HFF-Myc (cell line): ENCODE data around the gene EPAS1.
A peak's percentile ranks its signal among the peaks of the same experiment; 100 is the strongest.

Experiments
- DNase-seq: peaks from one replicate; pipeline ENCODE4 v3.0.0-alpha.2; 2011; ENCODE audit warnings: low read depth; ENCODE audit errors: extremely low read depth
- H3K4me3 ChIP-seq: replicated peaks from 2 replicates; pipeline ENCODE4 v1.5.1; 2011; ENCODE audit warnings: low read depth, mild to moderate bottlenecking, control low read depth, low read length
- TF ChIP-seq, protein P1 (sequence below): IDR thresholded peaks from 2 replicates; pipeline ENCODE4 v1.5.1; 2012; ENCODE audit warnings: mild to moderate bottlenecking, low read depth, low read length, control low read depth; ENCODE audit errors: missing control alignments

EPAS1 gene

DNA sequence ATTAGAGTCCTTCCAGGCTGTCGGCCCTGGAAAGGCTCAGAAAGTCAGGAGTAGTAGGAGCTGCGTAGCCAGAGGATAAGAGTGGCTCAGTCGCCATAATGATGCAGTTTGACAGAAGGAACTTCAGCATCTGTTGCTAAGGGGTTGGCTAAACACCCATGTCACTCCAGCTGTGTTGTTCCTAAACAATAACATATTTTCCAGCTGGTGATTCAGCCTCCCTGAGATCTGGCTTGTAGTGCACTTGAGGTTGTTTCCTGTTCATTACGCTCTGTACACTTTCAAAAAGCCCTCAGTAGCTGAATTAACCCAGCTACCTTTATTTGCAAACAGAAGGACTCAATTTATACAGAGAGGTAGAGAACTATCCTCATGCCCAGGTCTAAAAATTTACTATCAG lies 39.7 kb upstream of the EPAS1 start:
- no peak overlapping the region for H3K4me3 ChIP-seq
- peak; percentile 61 for DNase-seq
- TF ChIP-seq, protein P1, sequence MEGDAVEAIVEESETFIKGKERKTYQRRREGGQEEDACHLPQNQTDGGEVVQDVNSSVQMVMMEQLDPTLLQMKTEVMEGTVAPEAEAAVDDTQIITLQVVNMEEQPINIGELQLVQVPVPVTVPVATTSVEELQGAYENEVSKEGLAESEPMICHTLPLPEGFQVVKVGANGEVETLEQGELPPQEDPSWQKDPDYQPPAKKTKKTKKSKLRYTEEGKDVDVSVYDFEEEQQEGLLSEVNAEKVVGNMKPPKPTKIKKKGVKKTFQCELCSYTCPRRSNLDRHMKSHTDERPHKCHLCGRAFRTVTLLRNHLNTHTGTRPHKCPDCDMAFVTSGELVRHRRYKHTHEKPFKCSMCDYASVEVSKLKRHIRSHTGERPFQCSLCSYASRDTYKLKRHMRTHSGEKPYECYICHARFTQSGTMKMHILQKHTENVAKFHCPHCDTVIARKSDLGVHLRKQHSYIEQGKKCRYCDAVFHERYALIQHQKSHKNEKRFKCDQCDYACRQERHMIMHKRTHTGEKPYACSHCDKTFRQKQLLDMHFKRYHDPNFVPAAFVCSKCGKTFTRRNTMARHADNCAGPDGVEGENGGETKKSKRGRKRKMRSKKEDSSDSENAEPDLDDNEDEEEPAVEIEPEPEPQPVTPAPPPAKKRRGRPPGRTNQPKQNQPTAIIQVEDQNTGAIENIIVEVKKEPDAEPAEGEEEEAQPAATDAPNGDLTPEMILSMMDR = no peak

- DNase-seq = no peak
- TF ChIP-seq, protein P1 = no peak
- H3K4me3 ChIP-seq = no peak overlapping the region
Measured at GRCh38 chr2:46257980-46258379, 39.2 kb upstream of the EPAS1 start.

- DNase-seq = no peak
- no peak overlapping the region for H3K4me3 ChIP-seq
- TF ChIP-seq, protein P1 = no peak
Measured at GRCh38 chr2:46258937-46259776, 38.0 kb upstream of the EPAS1 start.

DNA sequence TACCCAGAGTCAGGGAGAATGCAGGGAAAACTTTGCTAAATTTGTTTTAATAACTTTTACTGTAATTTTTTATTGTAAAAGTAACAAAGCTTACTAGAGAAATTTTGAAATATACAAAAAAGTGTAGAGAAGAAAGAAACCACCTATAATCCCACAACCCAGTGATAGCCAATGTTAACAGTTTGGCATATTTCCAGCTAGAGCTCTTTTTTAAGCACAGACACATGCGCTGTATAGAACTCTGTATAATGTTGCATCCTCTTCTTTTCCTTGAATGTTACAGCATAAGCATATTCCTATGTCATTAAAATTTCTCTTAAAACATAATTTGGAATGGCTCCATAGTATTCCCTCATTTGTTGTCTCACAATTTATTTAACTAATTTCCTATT lies 37.4 kb upstream of the EPAS1 start:
- H3K4me3 ChIP-seq = no peak overlapping the region
- no peak for DNase-seq
- TF ChIP-seq, protein P1 = no peak

DNA sequence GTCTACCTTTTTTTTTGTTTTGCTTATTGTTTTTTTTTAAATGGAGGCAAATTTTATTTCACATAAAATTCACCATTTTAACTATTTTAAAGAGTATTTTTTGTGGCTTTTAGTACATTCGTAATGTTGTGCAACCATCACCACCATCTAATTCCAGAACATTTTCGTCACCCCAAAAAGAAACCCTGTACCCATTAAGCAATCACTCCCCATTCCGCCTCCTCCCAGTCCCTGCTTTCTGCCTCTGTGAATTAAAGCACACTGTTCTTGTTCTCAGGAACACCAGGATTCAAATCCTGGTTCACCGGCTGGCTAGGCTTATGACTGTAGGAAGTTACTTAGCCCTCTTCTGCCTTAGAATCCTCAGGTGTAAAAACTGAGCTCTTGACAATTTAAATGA lies 36.9 kb upstream of the EPAS1 start:
- no peak overlapping the region for H3K4me3 ChIP-seq
- no peak for DNase-seq
- TF ChIP-seq, protein P1 = no peak

- DNase-seq = no peak
- TF ChIP-seq, protein P1 = no peak
- H3K4me3 ChIP-seq = no peak overlapping the region
Measured at GRCh38 chr2:46262248-46262938, 34.8 kb upstream of the EPAS1 start.
